Subcutaneous adipose tissue (tissue), 4 donors: ENCODE results near the gene SPAM1. TPM values are rescaled to one million over a fixed set of nuclear protein-coding genes. Genes with fewer than 3 reads are reported as not detected.

Experiments used
- CTCF ChIP-seq: fragments of 450-650 bp; IDR thresholded peaks from one replicate; pipeline ENCODE4 v1.5.1; 2016; ENCODE audit warnings: low read depth, mild to moderate bottlenecking, control low read depth, antibody characterized with exemption, moderate library complexity
- total RNA-seq, 4 donors: library from RNA; depleted of rRNA; stranded (reverse); fragments of >200 nt; gene quantifications; one replicate each; pipeline ENCODE4 v1.1.0, GENCODE V29; 2016

The SPAM1 gene
- total RNA-seq, 4 donors from 2014 or later = not detected

GRCh38 chr7:123977081-123977480 is 52.0 kb downstream of the SPAM1 start:
- TF ChIP-seq CTCF = no peak

DNA sequence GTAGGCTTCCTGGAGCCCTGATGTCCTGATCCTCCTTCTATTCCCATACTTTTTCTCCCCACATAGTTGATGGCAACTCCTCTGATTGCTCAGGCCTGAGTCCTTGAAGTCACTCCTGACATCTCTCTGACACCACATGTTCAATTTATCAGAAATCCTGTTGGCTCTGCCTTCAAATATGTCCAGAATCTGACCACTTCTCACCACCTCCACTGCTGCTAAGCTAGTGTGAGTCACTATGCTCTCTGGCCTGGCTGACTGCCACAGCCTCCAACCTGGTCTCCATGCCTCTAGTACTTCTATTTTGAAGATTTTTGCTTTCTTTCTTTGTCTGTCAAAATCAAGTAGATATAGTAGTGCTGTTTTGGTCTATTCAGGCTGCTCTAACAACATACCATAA is 54.8 kb downstream of the SPAM1 start:
- no peak for TF ChIP-seq CTCF

DNA sequence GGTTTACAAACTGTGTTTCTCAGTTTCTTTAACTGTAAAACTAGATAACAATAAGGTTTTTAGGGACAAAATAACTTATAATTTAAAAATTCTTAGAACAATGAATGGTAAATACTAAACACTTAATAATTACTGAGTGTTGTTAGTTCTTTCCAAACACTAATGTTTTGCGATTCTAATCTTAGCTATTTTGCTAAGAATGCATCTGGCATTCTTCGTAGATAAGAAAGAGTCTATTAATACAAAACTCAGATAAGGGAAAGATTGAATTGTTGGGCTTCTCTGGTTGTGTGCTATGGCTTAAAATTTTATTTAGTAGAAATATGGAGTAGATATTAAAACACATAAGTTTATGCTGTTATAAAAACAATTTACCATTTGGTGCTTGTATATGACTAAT is 62.4 kb downstream of the SPAM1 start:
- no peak for TF ChIP-seq CTCF

DNA sequence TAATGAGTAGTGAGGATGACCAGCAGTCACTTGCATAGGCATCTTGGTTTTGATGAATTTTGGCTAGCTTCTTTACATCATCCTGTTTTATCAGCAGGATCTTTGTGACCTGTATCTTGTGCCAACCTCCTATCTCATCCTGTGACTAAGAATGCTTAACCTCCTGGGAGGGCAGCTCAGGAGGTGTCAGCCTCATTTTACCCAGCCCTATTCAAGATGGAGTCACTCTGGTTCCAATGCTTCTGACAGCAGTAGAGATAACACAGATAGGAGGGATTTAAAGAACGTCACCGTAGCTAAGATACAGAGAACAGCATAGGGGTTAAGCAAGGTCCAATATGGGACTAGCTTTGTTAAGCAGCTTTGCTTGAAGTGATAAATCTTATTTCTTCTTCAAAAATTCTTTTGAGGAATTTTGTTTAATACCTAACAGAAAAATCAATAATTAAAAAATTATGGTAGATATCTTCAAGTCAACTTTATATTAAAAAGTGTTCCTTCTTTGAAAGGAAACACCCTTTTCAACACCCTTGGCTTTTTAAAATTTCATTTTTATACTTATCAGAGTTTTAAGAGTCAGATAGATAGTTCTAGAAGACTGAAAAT is 68.0 kb downstream of the SPAM1 start:
- no peak for TF ChIP-seq CTCF

DNA sequence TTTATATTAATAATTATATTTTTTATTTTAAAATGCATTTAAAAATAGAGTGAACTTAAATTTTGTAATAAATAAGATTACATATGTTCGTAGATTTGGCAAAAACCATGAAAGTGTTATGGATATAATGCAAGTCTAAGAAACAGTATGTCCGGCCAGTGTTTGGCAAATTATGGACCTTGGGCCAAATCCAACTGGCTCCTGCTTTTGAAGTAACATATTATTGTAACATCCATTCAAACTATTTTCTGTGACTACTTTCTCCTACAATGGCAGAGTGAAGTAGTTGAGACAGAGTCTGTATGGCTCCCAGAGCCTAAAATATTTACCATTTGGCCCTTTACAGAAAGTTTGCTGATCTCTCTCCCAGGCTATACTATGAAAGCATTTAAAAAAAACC is 69.0 kb downstream of the SPAM1 start:
- TF ChIP-seq CTCF = no peak

DNA sequence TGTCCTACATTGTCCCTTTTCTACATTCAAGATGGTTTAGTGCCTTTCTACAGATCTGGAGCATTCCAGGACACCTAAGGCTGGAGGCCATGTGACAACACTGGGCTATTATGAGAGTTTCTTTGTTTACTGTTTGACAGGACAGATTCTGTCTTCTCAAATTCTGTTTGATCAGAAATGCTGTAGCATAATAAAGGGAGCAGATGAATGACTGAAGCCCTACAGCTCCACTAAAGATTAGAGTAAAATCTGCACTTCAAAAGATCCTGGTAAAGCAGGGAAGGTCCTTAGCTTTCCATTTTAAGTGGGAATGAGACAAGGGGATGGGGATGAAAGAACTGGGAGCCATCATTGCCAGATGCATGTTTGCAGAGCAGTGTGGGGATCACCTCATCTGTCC is 69.4 kb downstream of the SPAM1 start:
- no peak for TF ChIP-seq CTCF

DNA sequence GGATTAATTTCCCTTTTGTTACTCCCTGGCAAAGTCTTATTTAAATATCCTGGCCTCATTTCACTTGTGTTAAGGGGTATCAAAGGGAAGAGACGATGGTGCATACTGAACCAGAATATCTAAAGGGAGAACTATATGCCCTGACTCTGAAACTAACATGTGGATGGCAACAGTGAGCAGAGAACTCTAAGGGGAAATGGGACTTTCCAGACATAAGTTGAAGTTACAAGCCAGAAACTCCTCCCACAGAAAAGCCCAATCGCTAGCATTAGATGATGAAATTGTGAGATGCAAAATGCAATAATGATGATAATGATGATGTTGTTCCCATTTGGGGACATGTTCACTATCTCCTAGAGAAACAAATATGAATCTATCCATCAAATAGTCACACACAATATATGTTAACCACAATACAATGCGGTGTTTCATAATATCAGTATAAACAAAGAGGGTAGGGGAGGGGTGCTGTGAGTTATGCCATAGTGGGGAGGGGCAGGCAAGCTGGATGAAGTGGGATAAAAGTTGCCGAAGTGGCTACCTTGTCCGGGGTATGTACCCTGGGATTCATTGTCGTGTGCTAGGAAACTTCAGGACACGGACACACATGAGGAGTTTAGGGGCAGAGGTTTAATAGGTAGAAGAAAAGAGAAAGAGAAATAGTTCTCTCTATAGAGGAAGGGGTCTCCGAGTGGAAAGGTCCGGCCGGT is 70.7 kb downstream of the SPAM1 start:
- no peak for TF ChIP-seq CTCF
